22Rv1 (cell line): ENCODE measurements around the gene STRADB.

Experiments used
- H3K27ac ChIP-seq: fragments of 450-650 bp; 2 replicates; pipeline ENCODE4 v1.5.1; 2017
- ZFX ChIP-seq: fragments of 450-650 bp; IDR thresholded peaks from 2 replicates; pipeline ENCODE4 v1.6.1; 2017; ENCODE audit warnings: antibody characterized with exemption, borderline replicate concordance
- TF ChIP-seq, protein P1 (sequence below): fragments of 450-650 bp; IDR thresholded peaks from 2 replicates; pipeline ENCODE4 v1.5.1; 2017; ENCODE audit warnings: mild to moderate bottlenecking

The STRADB gene

DNA sequence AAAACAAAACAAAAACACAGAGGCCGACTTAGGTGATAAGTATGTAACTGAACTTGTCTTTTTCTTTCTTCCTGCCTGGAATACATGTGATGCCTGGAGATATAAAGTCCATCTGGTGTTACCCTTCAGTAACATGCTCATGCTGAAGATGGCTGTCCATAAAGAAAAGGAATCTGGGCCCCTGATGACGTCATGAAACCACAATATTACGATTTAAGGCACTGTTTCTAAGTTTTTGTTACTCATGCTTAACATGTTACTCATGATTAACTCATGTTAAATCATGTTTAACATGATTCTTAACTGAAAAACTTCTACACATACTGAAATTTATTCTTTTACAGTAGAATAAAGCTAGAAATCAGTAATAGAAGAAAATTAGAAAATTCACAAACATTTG lies 49.0 kb downstream of the STRADB start:
- no peak for TF ChIP-seq ZFX
- TF ChIP-seq, protein P1, sequence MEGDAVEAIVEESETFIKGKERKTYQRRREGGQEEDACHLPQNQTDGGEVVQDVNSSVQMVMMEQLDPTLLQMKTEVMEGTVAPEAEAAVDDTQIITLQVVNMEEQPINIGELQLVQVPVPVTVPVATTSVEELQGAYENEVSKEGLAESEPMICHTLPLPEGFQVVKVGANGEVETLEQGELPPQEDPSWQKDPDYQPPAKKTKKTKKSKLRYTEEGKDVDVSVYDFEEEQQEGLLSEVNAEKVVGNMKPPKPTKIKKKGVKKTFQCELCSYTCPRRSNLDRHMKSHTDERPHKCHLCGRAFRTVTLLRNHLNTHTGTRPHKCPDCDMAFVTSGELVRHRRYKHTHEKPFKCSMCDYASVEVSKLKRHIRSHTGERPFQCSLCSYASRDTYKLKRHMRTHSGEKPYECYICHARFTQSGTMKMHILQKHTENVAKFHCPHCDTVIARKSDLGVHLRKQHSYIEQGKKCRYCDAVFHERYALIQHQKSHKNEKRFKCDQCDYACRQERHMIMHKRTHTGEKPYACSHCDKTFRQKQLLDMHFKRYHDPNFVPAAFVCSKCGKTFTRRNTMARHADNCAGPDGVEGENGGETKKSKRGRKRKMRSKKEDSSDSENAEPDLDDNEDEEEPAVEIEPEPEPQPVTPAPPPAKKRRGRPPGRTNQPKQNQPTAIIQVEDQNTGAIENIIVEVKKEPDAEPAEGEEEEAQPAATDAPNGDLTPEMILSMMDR: no peak
- H3K27ac ChIP-seq: no peak overlapping the region

DNA sequence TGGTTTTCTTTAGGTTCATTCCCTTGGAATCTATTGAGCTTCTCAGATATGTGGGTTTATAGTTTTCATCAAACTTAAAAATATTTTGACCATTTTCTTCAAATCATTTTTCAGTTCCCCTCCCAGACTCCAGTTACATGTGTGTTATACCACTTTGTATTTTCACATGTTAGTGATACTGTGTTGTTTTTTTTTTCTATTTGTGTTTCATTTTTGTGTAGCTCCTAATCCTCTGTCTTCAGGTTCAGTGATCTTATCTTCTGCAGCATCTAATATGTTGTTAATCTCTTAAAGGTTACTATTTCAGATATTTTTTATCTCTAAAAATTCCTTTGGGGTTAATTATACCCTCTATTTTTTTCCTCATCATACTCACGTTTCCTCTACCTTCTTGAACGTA lies 51.2 kb downstream of the STRADB start:
- TF ChIP-seq, protein P1: no peak
- TF ChIP-seq ZFX: no peak
- H3K27ac ChIP-seq: no peak overlapping the region

DNA sequence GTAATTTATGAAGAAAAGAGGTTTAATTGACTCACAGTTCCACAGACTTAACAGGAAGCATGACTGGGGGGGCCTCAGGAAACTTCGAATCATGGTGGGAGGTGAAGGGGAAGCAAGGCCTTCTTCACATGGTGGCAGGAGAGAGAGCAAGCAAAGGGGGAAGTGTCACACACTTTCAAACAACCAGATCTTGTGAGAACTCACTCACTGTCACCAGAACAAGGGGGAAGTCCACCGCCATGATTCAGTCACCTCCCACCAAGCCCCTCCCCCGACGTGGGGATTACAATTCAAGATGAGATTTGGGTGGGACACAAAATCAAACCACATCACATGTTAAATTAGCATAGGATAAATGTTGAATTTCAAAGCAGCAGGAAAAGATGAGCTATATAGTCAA lies 56.2 kb downstream of the STRADB start:
- TF ChIP-seq ZFX: no peak
- TF ChIP-seq, protein P1: no peak
- H3K27ac ChIP-seq: no peak overlapping the region

DNA sequence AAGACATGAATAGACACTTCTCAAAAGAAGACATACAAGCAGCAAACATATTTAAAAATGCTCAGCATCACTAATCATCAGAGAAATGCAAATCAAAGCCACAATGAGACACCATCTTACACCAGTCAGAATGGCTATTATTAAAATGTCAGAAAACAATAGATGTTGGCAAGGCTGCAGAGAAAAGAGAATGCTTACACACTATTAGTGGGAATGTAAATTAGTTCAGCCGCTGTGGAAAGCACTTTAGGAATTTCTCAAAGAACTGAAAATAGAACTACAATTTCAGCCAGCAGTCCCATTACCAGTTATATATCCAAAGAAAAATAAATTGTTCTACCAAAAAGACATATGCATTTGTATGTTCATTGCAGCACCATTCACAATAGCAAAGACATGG lies 61.7 kb downstream of the STRADB start:
- no peak overlapping the region for H3K27ac ChIP-seq
- TF ChIP-seq ZFX: no peak
- TF ChIP-seq, protein P1: no peak

DNA sequence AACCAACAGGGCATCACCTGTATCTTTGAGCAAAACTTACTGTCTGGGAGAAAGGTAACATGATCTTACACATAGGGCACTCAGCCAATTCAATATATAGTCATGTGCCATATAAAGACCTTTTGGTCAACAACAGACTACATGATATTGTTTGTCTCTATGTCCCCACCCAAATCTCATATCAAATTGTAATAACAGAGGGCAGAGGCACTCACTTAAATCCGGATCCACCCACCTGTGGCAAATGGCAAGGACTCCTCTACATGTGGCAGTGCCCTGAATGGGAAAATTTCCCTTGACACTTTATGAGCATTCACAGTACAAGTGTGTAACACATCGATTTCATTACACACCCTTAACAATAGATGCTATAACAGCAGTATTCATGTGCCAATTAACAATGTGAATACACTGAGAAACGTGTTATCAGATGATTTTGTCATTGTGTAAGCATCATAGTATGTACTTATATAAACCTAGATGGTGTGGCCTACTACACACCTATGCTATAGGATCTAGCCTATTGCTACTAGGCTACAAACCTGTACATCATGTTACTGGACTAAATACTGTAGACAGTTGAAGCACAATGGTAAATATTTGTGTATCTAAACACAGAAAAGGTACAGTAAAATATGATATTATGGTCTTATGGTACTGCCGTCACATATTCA lies 64.2 kb downstream of the STRADB start:
- no peak for TF ChIP-seq ZFX
- TF ChIP-seq, protein P1: no peak
- no peak overlapping the region for H3K27ac ChIP-seq

DNA sequence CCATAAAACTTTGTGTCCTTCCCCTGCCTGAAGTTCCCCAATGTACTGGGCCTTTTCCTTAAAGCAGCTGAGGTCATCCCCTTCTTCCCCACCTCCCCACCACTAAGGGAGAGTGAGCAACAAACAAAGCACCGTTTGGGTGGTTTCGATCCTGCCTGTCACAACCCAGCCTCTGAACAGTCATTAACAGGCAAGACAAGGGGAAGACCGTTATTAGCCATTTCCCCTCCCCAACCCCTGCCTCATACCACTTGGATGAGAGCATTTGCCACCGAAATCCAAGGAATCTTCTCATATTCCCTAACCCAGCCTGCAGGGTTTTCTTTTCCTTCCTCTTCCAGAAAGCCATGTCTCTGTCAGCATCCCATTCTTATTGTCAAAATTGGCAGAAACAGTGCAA lies 65.6 kb downstream of the STRADB start:
- no peak for TF ChIP-seq ZFX
- no peak overlapping the region for H3K27ac ChIP-seq

DNA sequence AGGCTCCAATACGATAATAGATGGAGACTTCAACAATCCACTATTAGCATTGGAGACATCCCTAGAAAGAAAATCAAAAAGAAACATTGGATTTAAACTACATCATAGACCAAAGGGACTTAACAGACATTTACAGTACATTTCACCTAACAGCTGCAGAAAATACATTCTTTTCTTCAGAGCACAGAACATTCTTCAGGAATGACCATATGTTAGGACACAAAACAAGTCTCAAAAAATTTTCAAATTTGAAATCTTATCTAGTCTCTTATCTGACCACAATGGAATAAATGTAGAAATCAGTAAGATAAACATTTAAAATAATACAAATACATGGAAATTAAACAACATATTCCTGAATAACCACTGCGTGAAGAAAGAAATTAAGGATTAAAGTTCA lies 68.7 kb downstream of the STRADB start:
- TF ChIP-seq, protein P1: no peak
- TF ChIP-seq ZFX: no peak
- no peak overlapping the region for H3K27ac ChIP-seq

DNA sequence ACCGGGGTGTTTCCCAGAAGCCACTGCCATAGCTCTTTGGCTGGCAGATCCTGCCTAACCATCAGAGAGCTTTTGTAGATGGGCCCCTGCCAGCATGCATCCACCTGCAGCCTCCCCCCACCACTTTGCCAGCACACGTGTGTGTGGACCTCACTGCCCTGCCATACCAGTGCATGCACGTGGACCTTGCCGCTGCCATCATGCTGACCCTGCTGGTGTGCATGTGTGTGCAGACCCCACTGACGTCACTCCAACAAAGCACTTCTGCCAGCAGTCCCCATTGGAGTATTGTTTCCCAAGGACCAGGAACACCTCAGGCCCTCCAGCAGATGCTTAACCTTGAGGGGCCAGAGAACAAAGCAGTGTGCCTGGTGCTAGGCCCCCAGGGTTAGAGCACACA lies 71.4 kb downstream of the STRADB start:
- TF ChIP-seq, protein P1: no peak
- TF ChIP-seq ZFX: no peak
- H3K27ac ChIP-seq: no peak overlapping the region
